Central memory CD8-positive, alpha-beta T cell (primary cell): Measurements from ENCODE around the gene ADGRG2.

Source experiments
- ATAC-seq: fragments of 150-1000 bp; cut with Tn5 transposase; replicated peaks from 2 replicates; pipeline ENCODE4 v1.10.0; 2022; ENCODE audit warnings: mild to moderate bottlenecking, moderate FRiP score, moderate number of reproducible peaks; ENCODE audit not compliant: poor library complexity, severe bottlenecking; ENCODE audit errors: extremely low read depth
- DNase-seq, 2 donors: peaks; one replicate each; pipeline ENCODE4 v3.0.0; 2021; ENCODE audit warnings: low spot score in 2 of 2
- H3K27ac Mint-ChIP-seq: one replicate; pipeline ENCODE4 v1.8.0; 2022; ENCODE audit warnings: low read depth, mild to moderate bottlenecking, moderate library complexity, mixed read lengths
- H3K27me3 Mint-ChIP-seq: one replicate; pipeline ENCODE4 v1.8.0; 2022; ENCODE audit warnings: mixed read lengths
- H3K36me3 Mint-ChIP-seq: one replicate; pipeline ENCODE4 v1.8.0; 2022; ENCODE audit warnings: mild to moderate bottlenecking, moderate library complexity, mixed read lengths; ENCODE audit not compliant: insufficient read depth
- H3K4me1 Mint-ChIP-seq: one replicate; pipeline ENCODE4 v1.8.0; 2022; ENCODE audit warnings: mixed read lengths
- H3K4me3 Mint-ChIP-seq: one replicate; pipeline ENCODE4 v1.8.0; 2022; ENCODE audit warnings: mild to moderate bottlenecking, moderate library complexity, mixed read lengths
- H3K9me3 Mint-ChIP-seq: one replicate; pipeline ENCODE4 v1.8.0; 2022; ENCODE audit warnings: mixed read lengths

The ADGRG2 gene, protein sequence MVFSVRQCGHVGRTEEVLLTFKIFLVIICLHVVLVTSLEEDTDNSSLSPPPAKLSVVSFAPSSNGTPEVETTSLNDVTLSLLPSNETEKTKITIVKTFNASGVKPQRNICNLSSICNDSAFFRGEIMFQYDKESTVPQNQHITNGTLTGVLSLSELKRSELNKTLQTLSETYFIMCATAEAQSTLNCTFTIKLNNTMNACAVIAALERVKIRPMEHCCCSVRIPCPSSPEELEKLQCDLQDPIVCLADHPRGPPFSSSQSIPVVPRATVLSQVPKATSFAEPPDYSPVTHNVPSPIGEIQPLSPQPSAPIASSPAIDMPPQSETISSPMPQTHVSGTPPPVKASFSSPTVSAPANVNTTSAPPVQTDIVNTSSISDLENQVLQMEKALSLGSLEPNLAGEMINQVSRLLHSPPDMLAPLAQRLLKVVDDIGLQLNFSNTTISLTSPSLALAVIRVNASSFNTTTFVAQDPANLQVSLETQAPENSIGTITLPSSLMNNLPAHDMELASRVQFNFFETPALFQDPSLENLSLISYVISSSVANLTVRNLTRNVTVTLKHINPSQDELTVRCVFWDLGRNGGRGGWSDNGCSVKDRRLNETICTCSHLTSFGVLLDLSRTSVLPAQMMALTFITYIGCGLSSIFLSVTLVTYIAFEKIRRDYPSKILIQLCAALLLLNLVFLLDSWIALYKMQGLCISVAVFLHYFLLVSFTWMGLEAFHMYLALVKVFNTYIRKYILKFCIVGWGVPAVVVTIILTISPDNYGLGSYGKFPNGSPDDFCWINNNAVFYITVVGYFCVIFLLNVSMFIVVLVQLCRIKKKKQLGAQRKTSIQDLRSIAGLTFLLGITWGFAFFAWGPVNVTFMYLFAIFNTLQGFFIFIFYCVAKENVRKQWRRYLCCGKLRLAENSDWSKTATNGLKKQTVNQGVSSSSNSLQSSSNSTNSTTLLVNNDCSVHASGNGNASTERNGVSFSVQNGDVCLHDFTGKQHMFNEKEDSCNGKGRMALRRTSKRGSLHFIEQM

DNA sequence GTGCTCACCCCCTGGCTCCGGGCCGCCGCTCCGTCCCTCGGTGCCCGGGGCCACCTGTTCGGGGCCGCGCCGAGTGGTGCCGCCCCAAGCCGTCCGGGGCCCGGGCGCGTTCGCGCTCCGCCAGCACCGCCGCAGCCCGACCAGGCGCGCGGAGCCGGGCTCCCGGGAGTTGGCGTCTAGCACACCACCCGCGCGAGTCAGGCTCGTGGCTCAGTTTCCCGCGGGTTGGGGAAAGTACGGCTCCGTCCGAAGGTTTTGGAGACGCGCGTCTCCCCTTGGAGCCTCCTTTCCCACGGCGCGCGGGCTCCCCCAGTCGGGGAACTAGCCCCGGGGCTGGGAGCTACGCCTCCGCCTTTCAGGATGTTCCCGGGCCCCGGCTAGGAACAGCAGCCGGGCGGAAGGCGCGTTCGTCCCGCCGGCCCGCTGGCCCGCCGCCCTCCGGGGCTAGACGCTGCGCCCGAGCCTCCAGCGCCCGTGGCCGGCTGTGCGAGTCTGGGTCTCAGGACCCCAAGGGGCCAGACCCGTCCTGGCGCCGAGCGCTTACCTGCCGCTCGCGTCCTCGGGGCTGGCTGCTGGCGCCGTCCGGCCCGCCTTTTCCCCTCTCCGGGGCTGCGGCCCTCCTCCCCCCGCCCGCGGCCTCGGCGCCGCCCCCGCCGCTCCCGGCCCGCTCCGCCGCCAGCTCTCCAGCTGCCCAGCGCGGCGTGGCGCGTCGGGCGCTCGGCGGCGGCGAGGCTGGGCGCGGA is at the start of gene ADGRG2:
ADGRG2 (minus strand) TSS at position 571 of the 743 bp plus-strand sequence. CDS start 53,634 bp downstream, outside the sequence.
- H3K4me3 Mint-ChIP-seq: no peak within 1 kb of the TSS
- H3K4me1 Mint-ChIP-seq: no peaks in the 10 kb centered on the region
- DNase-seq: no peak

DNA sequence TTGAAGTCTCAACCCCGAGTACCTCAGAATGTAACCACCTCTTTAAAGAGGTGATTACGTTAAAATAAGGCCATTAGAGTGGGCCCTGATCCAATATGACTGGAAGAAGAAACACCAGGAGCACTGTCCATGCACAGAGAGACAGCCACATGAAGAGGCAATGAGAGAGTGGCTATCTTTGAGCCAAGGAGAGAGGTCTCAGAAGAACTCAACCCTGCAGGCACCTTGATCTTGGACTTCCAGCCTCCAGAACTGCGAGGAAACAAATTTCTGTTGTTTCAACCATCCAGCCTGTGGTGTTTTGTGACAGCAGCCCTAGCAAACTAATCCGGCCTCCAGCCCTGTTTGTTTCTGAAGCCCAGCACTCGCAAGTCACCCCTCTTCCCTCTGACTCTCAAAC is 46.3 kb upstream of the ADGRG2 start:
- Mint-ChIP-seq H3K27me3 (no peaks in the 10 kb centered on the region), H3K4me3 (no peak overlapping the region), H3K36me3 (no peaks in the 10 kb centered on the region), H3K27ac (no peak overlapping the region), H3K9me3 (no peaks in the 10 kb centered on the region), H3K4me1 (no peaks in the 10 kb centered on the region)
- no peak for ATAC-seq
- DNase-seq: no peak

More for the DNA sequence above, at the start of gene ADGRG2:
- no peaks in the 10 kb centered on the region for H3K9me3 Mint-ChIP-seq
- no peak within 1 kb of the TSS for H3K27ac Mint-ChIP-seq
- no peak for ATAC-seq
- peaks cover 48% of the 10 kb centered on the region for H3K27me3 Mint-ChIP-seq
- H3K36me3 Mint-ChIP-seq: no peaks in the 10 kb centered on the region

DNA sequence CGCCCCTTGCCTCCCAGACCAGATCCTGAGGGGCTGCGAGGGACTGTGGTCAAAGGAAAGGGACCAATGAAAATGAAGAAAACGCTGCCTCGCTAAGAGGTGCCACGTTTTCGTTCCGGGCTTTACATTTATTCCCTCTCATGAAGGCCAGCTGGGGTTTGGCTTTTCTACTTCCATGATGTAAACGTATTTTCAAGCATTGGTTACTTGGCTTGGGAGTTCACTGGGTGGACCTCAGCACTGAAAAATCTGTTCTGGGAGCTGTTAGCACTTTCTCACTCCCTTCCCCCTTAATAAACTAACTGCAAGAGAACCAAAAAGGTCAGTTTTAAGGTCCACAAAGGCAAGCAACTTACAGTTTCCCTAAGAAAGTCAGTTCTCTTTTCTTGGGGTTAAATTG is 40.6 kb upstream of the ADGRG2 start:
- Mint-ChIP-seq H3K9me3 (no peaks in the 10 kb centered on the region), H3K36me3 (no peaks in the 10 kb centered on the region), H3K27me3 (peaks cover 10% of the 10 kb centered on the region), H3K4me3 (no peak overlapping the region), H3K27ac (no peak overlapping the region), H3K4me1 (no peaks in the 10 kb centered on the region)
- ATAC-seq (no peak), DNase-seq (no peak)

DNA sequence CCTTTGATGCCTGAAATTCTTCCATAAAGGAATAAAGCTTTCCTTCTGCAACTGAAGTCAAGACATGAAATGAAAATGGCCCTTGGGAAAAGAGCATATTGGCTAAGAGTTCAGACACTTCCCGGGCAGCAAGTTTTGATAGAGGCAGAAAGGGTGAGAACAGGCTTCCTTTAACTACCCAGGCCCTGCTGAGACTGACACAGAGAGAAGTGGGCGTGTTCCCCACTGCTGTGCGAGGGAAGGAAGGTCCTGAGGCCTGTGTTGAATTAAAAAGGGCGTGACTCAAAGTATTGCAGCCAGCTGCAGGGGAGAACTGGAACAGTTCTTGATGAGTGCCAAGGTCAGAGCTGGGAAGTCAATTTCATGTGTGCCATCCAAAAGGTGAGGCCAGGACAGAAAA is 33.9 kb upstream of the ADGRG2 start:
- H3K36me3 Mint-ChIP-seq: no peaks in the 10 kb centered on the region
- no peak overlapping the region for H3K4me3 Mint-ChIP-seq
- H3K4me1 Mint-ChIP-seq: no peaks in the 10 kb centered on the region
- H3K9me3 Mint-ChIP-seq: peaks cover 7% of the 10 kb centered on the region
- DNase-seq (no peak), ATAC-seq (no peak)
- H3K27ac Mint-ChIP-seq: no peak overlapping the region
- peaks cover 10% of the 10 kb centered on the region for H3K27me3 Mint-ChIP-seq

DNA sequence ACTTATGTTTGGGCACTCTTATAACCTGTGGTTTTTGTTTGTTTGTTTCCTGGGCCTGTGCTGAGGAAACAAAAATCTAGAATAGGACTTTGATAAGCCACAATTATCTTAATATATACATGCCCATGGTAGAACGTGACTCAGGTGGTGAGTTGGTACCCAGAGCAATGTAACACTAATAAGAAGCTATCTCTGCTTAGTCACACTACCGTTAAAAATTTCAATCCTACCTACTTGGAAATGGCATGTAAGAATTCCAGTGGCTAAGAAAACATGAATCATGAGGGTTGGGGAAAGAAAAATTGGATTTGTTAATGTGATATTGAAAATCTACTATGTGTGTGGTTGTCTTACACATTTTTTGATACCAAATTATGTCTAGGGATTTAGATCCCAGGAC is 30.5 kb upstream of the ADGRG2 start:
- ATAC-seq (no peak), DNase-seq (no peak)
- Mint-ChIP-seq H3K36me3 (no peaks in the 10 kb centered on the region), H3K9me3 (peaks cover 7% of the 10 kb centered on the region), H3K27me3 (no peaks in the 10 kb centered on the region), H3K4me1 (no peaks in the 10 kb centered on the region), H3K27ac (no peak overlapping the region), H3K4me3 (no peak overlapping the region)

DNA sequence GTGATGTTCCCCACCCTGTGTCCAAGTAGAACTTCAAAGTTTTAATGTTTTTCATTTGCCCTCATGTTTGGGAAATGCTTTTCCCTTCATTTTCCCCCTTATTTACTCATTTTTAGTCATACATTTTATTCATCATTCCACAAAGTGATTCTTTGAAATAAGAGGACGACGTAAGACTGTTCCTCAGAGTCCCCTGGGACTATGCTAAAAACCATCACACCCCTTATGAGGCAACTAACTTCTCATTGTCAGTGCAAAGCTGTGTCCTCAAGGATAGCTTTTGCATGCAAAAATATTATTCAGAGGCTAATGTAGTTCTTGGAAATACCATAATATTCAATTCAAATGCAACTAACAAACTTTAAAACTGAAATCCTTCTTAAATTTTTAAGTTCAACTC is 14.8 kb upstream of the ADGRG2 start:
- Mint-ChIP-seq H3K27me3 (peaks cover 28% of the 10 kb centered on the region), H3K9me3 (no peaks in the 10 kb centered on the region), H3K36me3 (no peaks in the 10 kb centered on the region), H3K4me1 (no peaks in the 10 kb centered on the region), H3K4me3 (no peak overlapping the region), H3K27ac (no peak overlapping the region)
- ATAC-seq (no peak), DNase-seq (no peak)

DNA sequence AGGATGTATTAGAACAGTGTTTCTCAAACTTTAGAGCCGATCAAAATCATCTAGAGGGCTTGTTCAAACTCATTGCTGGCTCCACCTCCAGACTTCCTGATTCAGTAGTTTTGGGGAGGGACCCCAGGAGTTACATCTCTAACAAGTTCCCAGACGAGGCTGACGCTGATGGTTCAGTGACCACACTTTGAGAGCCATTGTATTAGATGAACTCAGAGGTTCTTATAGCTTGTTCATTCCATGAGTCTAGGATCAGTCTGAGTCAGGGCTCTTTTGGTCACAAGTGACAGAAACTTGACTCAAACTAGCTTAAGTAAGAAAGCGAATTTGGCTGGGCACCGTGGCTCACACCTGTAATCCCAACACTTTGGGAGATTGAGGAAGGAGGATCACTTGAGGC is 11.5 kb upstream of the ADGRG2 start:
- H3K27ac Mint-ChIP-seq: no peak overlapping the region
- H3K27me3 Mint-ChIP-seq: peaks cover 15% of the 10 kb centered on the region
- DNase-seq (no peak), ATAC-seq (no peak)
- H3K9me3 Mint-ChIP-seq: no peaks in the 10 kb centered on the region
- no peaks in the 10 kb centered on the region for H3K36me3 Mint-ChIP-seq
- no peaks in the 10 kb centered on the region for H3K4me1 Mint-ChIP-seq
- H3K4me3 Mint-ChIP-seq: no peak overlapping the region

DNA sequence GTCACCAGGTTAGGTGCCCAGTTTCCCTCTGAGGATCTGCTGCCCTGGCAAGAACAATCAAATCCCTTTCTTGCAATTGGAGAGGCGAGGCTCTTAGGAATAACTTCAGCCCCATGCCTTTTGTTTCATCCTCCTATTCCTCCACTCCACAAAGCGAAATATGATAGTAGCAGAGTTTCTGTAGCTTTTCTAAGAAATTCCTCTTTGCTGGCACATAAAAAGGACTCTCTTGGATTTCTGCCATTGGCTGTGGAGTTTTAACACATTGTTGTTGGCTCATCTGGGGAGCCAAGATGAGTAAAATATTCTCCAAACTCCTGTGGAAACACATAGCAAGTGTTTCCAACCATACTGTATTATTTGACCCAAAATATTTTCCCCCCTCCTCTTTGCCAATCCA is 11.0 kb upstream of the ADGRG2 start:
- Mint-ChIP-seq H3K9me3 (no peaks in the 10 kb centered on the region), H3K27ac (no peak overlapping the region), H3K36me3 (no peaks in the 10 kb centered on the region), H3K4me1 (no peaks in the 10 kb centered on the region), H3K4me3 (no peak overlapping the region), H3K27me3 (peaks cover 15% of the 10 kb centered on the region)
- ATAC-seq: no peak
- DNase-seq: no peak

DNA sequence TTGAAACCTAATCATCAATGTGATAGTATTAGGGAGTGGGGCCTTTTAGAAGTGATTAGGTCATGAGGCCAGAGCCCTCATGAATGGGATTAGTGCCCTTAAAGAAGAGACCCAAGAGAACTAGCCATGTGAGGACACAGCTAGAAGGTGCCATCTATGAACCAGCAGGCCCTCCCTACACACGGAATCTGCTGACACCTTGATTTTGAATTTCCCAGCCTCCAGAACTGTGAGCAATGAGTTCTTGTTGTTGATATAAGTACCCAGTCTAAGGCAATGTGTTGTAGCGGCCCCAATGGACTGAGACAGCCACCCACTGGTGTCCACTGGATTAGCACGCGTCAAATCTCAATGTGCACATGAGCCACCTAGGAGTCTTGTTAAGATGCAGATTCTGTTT is 8.4 kb upstream of the ADGRG2 start:
- Mint-ChIP-seq H3K4me1 (no peaks in the 10 kb centered on the region), H3K9me3 (no peaks in the 10 kb centered on the region), H3K4me3 (no peak overlapping the region), H3K27me3 (peaks cover 16% of the 10 kb centered on the region), H3K36me3 (no peaks in the 10 kb centered on the region), H3K27ac (no peak overlapping the region)
- ATAC-seq (no peak), DNase-seq (no peak)

DNA sequence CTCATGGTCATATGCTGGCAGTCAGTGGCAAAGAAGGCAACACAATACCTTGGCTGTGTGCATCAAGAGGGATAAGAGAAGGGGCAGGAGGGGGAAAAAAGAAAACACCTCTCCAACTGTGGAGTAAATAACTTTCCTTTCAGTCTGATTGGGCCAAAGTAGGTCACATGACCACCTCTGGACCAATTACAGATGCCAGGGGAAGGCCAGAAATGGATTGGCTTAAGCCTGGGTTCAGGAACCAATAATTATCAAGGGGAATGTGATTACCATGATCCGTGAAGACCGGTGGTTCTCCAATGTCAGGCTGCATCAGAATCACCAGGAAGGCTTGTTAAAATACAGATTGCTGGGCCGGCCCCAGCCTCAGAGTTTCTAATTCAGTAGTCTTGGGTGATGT is 7.4 kb upstream of the ADGRG2 start:
- ATAC-seq (no peak), DNase-seq (no peak)
- Mint-ChIP-seq H3K27ac (no peak overlapping the region), H3K27me3 (peaks cover 25% of the 10 kb centered on the region), H3K4me3 (no peak overlapping the region), H3K4me1 (no peaks in the 10 kb centered on the region), H3K9me3 (no peaks in the 10 kb centered on the region), H3K36me3 (no peaks in the 10 kb centered on the region)

DNA sequence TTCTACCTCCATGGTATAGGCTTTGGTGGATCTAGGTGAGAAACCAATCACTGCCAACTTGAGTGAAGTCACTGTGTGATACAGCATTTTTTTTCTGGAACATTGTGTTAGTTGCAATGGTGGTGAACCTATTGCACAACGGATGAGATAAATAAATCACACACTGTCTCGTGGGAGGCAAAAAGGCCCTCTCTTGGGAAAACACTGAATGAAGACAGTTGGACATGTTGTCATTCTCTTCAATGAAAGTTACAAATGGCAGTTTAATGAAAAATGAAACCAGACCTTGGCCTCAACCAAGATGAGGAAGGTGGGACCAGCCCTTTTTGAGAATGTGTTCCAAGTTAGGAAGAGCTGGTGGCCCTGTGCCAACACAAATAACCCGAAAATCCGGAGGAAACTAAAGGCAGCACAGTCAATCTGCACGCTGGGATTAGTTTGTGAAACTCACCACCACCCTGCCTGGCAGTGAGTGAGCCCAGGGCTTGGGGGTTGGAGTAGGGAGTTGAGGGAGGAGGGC is 5.4 kb upstream of the ADGRG2 start:
- H3K4me1 Mint-ChIP-seq: no peaks in the 10 kb centered on the region
- H3K27ac Mint-ChIP-seq: no peak overlapping the region
- DNase-seq (no peak), ATAC-seq (no peak)
- no peaks in the 10 kb centered on the region for H3K9me3 Mint-ChIP-seq
- peaks cover 28% of the 10 kb centered on the region for H3K27me3 Mint-ChIP-seq
- no peaks in the 10 kb centered on the region for H3K36me3 Mint-ChIP-seq
- no peak overlapping the region for H3K4me3 Mint-ChIP-seq

DNA sequence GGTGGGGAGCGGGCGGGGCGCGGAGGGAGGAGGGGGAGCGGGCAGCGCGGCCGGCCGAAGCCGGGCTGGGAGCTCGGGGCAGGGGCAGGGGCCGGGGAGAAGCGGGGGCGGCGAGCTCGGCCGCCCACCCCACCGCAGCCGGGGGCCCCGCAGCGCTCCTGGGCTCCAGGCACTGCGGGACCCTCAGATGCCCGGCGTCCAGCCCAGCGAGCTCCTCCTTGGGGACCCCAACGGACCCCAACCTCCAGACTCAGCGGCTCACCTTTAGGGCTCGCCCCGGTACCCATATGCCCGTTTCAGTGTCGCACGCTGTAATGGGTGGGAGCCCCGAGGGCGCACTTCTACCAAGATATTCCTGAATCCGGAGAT is 357 bp upstream of the ADGRG2 start:
- DNase-seq: no peak
- Mint-ChIP-seq H3K9me3 (no peaks in the 10 kb centered on the region), H3K27me3 (peaks cover 48% of the 10 kb centered on the region), H3K4me3 (no peak overlapping the region), H3K36me3 (no peaks in the 10 kb centered on the region), H3K27ac (no peak overlapping the region), H3K4me1 (no peaks in the 10 kb centered on the region)
- ATAC-seq: no peak
